ENCODE measurements around the gene CHI3L1.
A peak's percentile ranks its signal among the peaks of the same experiment; 100 is the strongest.

The CHI3L1 gene

DNA sequence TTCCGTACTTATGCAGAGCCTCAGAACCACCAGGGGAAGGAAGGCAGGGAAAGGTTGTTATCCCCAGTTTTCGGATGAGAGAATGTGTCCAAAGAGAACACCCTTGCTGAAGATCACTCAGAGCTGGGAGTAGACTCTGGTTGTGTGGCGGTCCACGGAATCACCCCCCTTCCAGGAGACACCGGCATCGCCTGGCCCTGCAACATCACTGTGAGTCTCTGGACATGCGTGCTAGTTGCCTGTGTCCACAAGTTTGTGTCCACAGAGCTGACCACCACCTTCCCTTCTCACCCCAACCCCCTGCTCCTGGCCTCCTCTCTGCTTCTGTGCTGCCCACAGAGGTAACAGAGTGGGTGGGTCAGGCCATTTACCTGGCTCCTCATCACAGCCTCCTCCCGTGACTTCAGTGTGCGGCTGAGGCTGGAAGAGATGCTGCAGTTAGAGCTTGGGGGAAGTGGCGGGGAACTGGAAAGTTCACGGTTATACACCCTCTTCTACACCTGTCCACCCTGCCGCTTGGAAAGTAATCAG lies 18.2 kb downstream of the CHI3L1 start:
- Mint-ChIP-seq H3K27me3 (ENCODE audit: low read depth) (peaks cover 7% of the 10 kb centered on the region), H3K36me3 (ENCODE audit: low read depth) (no peaks in the 10 kb centered on the region), H3K27ac (no peak overlapping the region), H3K4me3 (peak overlapping the region in 1 of 3 experiments; percentile 16), H3K9me3 (no peaks in the 10 kb centered on the region), H3K4me1 (peaks cover 14% of the 10 kb centered on the region)
- TF ChIP-seq, protein P1, sequence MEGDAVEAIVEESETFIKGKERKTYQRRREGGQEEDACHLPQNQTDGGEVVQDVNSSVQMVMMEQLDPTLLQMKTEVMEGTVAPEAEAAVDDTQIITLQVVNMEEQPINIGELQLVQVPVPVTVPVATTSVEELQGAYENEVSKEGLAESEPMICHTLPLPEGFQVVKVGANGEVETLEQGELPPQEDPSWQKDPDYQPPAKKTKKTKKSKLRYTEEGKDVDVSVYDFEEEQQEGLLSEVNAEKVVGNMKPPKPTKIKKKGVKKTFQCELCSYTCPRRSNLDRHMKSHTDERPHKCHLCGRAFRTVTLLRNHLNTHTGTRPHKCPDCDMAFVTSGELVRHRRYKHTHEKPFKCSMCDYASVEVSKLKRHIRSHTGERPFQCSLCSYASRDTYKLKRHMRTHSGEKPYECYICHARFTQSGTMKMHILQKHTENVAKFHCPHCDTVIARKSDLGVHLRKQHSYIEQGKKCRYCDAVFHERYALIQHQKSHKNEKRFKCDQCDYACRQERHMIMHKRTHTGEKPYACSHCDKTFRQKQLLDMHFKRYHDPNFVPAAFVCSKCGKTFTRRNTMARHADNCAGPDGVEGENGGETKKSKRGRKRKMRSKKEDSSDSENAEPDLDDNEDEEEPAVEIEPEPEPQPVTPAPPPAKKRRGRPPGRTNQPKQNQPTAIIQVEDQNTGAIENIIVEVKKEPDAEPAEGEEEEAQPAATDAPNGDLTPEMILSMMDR (IDR thresholded peaks at IDR 0.05; ENCODE audit: unreplicated experiment in 3 of 3): no peak

GRCh38 chr1:203167913-203168200 lies 18.6 kb downstream of the CHI3L1 start:
- Mint-ChIP-seq H3K4me1 (peaks cover 14% of the 10 kb centered on the region), H3K27me3 (ENCODE audit: low read depth) (peaks cover 10% of the 10 kb centered on the region), H3K4me3 (no peak overlapping the region)

GRCh38 chr1:203167026-203167912 lies 19.2 kb downstream of the CHI3L1 start:
- Mint-ChIP-seq H3K27me3 (ENCODE audit: low read depth) (peaks cover 11% of the 10 kb centered on the region), H3K36me3 (ENCODE audit: low read depth) (no peaks in the 10 kb centered on the region), H3K4me1 (peaks cover 10% of the 10 kb centered on the region), H3K4me3 (peak overlapping the region in 1 of 3 experiments; percentile 11), H3K9me3 (no peaks in the 10 kb centered on the region), H3K27ac (no peak overlapping the region)
- TF ChIP-seq, protein P1 (IDR thresholded peaks at IDR 0.05; ENCODE audit: unreplicated experiment in 3 of 3): no peak

More at GRCh38 chr1:203167913-203168200, 18.6 kb downstream of the CHI3L1 start:
- no peak overlapping the region for H3K27ac Mint-ChIP-seq
- no peaks in the 10 kb centered on the region for H3K36me3 Mint-ChIP-seq (ENCODE audit: low read depth)
- TF ChIP-seq, protein P1 (IDR thresholded peaks at IDR 0.05; ENCODE audit: unreplicated experiment in 3 of 3): no peak
- H3K9me3 Mint-ChIP-seq: no peaks in the 10 kb centered on the region

DNA sequence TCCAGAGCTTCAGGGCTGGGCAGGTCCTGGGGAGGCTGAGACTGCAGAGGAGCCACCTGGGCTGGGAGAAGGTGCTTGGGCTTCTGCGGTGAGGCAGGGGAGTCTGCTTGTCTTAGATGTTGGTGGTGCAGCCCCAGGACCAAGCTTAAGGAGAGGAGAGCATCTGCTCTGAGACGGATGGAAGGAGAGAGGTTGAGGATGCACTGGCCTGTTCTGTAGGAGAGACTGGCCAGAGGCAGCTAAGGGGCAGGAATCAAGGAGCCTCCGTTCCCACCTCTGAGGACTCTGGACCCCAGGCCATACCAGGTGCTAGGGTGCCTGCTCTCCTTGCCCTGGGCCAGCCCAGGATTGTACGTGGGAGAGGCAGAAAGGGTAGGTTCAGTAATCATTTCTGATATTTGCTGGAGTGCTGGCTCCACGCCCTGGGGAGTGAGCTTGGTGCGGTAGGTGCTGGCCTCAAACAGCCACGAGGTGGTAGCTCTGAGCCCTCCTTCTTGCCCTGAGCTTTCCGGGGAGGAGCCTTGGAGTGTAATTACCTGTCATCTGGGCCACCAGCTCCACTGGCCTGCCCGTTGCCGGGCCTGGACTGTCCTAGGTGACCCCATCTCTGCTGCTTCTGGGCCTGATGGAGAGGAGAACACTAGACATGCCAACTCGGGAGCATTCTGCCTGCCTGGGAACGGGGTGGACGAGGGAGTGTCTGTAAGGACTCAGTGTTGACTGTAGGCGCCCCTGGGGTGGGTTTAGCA lies 20.1 kb downstream of the CHI3L1 start:
- H3K4me1 Mint-ChIP-seq: peaks cover 9% of the 10 kb centered on the region
- peaks cover 11% of the 10 kb centered on the region for H3K27me3 Mint-ChIP-seq (ENCODE audit: low read depth)
- no peaks in the 10 kb centered on the region for H3K36me3 Mint-ChIP-seq (ENCODE audit: low read depth)
- TF ChIP-seq, protein P1 (IDR thresholded peaks at IDR 0.05; ENCODE audit: unreplicated experiment in 3 of 3): peak in 1 of 3 experiments; percentile 16
- no peak overlapping the region for H3K27ac Mint-ChIP-seq
- H3K9me3 Mint-ChIP-seq: no peaks in the 10 kb centered on the region
- H3K4me3 Mint-ChIP-seq: no peak overlapping the region

GRCh38 chr1:203165800-203166161 lies 20.7 kb downstream of the CHI3L1 start:
- Mint-ChIP-seq H3K4me3 (no peak overlapping the region), H3K4me1 (peaks cover 9% of the 10 kb centered on the region), H3K27ac (no peak overlapping the region), H3K27me3 (ENCODE audit: low read depth) (peaks cover 11% of the 10 kb centered on the region), H3K9me3 (no peaks in the 10 kb centered on the region), H3K36me3 (ENCODE audit: low read depth) (no peaks in the 10 kb centered on the region)
- TF ChIP-seq, protein P1 (IDR thresholded peaks at IDR 0.05; ENCODE audit: unreplicated experiment in 3 of 3): no peak
